HepG2 (cell line): ENCODE measurements around the gene CHMP1A. TPM values are rescaled to one million over a fixed set of nuclear protein-coding genes. Genes with fewer than 3 reads are reported as not detected.

Experiments used
- CBX2 ChIP-seq, 2 experiments: fragments of 200-600 bp in 1 of 2; sonication (generic); formaldehyde crosslinking in 1 of 2; IDR thresholded peaks; 2 replicates each; pipeline versions ENCODE4 v1.7.0 to v1.8.1; 2018 to 2022; ENCODE audit warnings: low read depth in 2 of 2, low read length in 1 of 2, mild to moderate bottlenecking in 1 of 2, missing genetic modification reagents in 1 of 2
- CENPBD1 ChIP-seq: sonication (generic); formaldehyde crosslinking; IDR thresholded peaks from 2 replicates; pipeline ENCODE4 v1.8.0; 2022; ENCODE audit warnings: missing genetic modification reagents, low read depth, mild to moderate bottlenecking, borderline replicate concordance
- DNMT1 ChIP-seq: sonication (generic); formaldehyde crosslinking; IDR thresholded peaks from 2 replicates; pipeline ENCODE4 v1.5.1; 2020; ENCODE audit warnings: mild to moderate bottlenecking, missing genetic modification reagents
- ELF3 ChIP-seq: IDR thresholded peaks from 2 replicates; pipeline ENCODE4 v1.6.1; 2016; ENCODE audit warnings: missing genetic modification reagents, missing compliant biosample characterization
- FOXJ3 ChIP-seq: sonication (generic); formaldehyde crosslinking; IDR thresholded peaks from 2 replicates; pipeline ENCODE4 v1.4.0; 2020; ENCODE audit warnings: missing genetic modification reagents, mild to moderate bottlenecking, borderline replicate concordance
- HDAC1 ChIP-seq: sonication (generic); formaldehyde crosslinking; IDR thresholded peaks from 2 replicates; pipeline ENCODE4 v1.5.1; 2020; ENCODE audit warnings: mild to moderate bottlenecking, missing genetic modification reagents
- JDP2 ChIP-seq: sonication (generic); formaldehyde crosslinking; IDR thresholded peaks from 2 replicates; pipeline ENCODE4 v1.8.1; 2022; ENCODE audit warnings: missing genetic modification reagents, borderline replicate concordance
- NFYC ChIP-seq: IDR thresholded peaks from 2 replicates; pipeline ENCODE4 v1.6.1; 2016; ENCODE audit warnings: missing genetic modification reagents, missing compliant biosample characterization
- NR3C1 ChIP-seq: sonication (generic); formaldehyde crosslinking; IDR thresholded peaks from 2 replicates; pipeline ENCODE4 v1.4.0; 2020; ENCODE audit warnings: missing genetic modification reagents
- POGK ChIP-seq: sonication (generic); formaldehyde crosslinking; conservative IDR thresholded peaks from 2 replicates; pipeline ENCODE4 v1.8.0; 2022; ENCODE audit warnings: mild to moderate bottlenecking, moderate library complexity, missing genetic modification reagents
- PPARG ChIP-seq: conservative IDR thresholded peaks from 2 replicates; pipeline ENCODE4 v1.6.1; 2016; ENCODE audit warnings: missing biosample characterization, missing genetic modification reagents
- RBFOX2 ChIP-seq: fragments of 200-400 bp; formaldehyde crosslinking; IDR thresholded peaks from 2 replicates; pipeline ENCODE4 v1.6.1; 2017; ENCODE audit warnings: low read depth, mild to moderate bottlenecking, low read length
- RFX3 ChIP-seq: IDR thresholded peaks from 2 replicates; pipeline ENCODE4 v1.6.1; 2016; ENCODE audit warnings: missing biosample characterization, missing genetic modification reagents
- SAP130 ChIP-seq: IDR thresholded peaks from 2 replicates; pipeline ENCODE4 v1.6.1; 2016; ENCODE audit warnings: low read depth
- SATB2 ChIP-seq: sonication (generic); formaldehyde crosslinking; IDR thresholded peaks from 2 replicates; pipeline ENCODE4 v1.5.0; 2020; ENCODE audit warnings: missing genetic modification reagents
- SMYD3 ChIP-seq: sonication (generic); formaldehyde crosslinking; IDR thresholded peaks from 2 replicates; pipeline ENCODE4 v1.8.1; 2023; ENCODE audit warnings: mild to moderate bottlenecking, missing genetic modification reagents
- SOX13 ChIP-seq, 3 experiments: fragments of 450-650 bp in 1 of 3; sonication (generic) in 1 of 3; formaldehyde crosslinking in 1 of 3; IDR thresholded peaks in 2 of 3; conservative IDR thresholded peaks in 1 of 3; 2 replicates each; pipeline versions ENCODE4 v1.5.0 to v1.6.1; 2016 to 2020; ENCODE audit warnings: antibody characterized with exemption in 1 of 3, mild to moderate bottlenecking in 1 of 3, missing compliant biosample characterization in 1 of 3, missing genetic modification reagents in 1 of 3, moderate library complexity in 1 of 3
- TARDBP ChIP-seq: sonication (generic); formaldehyde crosslinking; IDR thresholded peaks from 2 replicates; pipeline ENCODE4 v1.8.0; 2022; ENCODE audit warnings: mild to moderate bottlenecking, missing genetic modification reagents
- TEAD2 ChIP-seq: sonication (generic); formaldehyde crosslinking; IDR thresholded peaks from 2 replicates; pipeline ENCODE4 v1.9.0; 2021; ENCODE audit warnings: missing genetic modification reagents
- TEAD3 ChIP-seq: optimal IDR thresholded peaks from 2 replicates; pipeline ENCODE3; 2016; ENCODE audit warnings: borderline replicate concordance
- TSC22D2 ChIP-seq: sonication (generic); formaldehyde crosslinking; IDR thresholded peaks from 2 replicates; pipeline ENCODE4 v1.5.1; 2020; ENCODE audit warnings: missing genetic modification reagents, mild to moderate bottlenecking, borderline replicate concordance
- ZNF296 ChIP-seq: sonication (generic); formaldehyde crosslinking; conservative IDR thresholded peaks from 2 replicates; pipeline ENCODE4 v1.5.0; 2020; ENCODE audit warnings: mild to moderate bottlenecking, missing genetic modification reagents
- ZNF30 ChIP-seq: sonication (generic); formaldehyde crosslinking; IDR thresholded peaks from 2 replicates; pipeline ENCODE4 v1.5.0; 2020; ENCODE audit warnings: mild to moderate bottlenecking, missing genetic modification reagents
- ZNF484 ChIP-seq: sonication (generic); formaldehyde crosslinking; IDR thresholded peaks from 2 replicates; pipeline ENCODE4 v1.5.1; 2020; ENCODE audit warnings: mild to moderate bottlenecking, low read depth, missing genetic modification reagents, borderline replicate concordance
- ZNF563 ChIP-seq: sonication (generic); formaldehyde crosslinking; IDR thresholded peaks from 2 replicates; pipeline ENCODE4 v1.8.0; 2022; ENCODE audit warnings: mild to moderate bottlenecking, moderate library complexity, missing genetic modification reagents
- ZNF607 ChIP-seq: sonication (generic); formaldehyde crosslinking; IDR thresholded peaks from 2 replicates; pipeline ENCODE4 v1.5.1; 2020; ENCODE audit warnings: missing genetic modification reagents, mild to moderate bottlenecking, borderline replicate concordance
- ZNF761 ChIP-seq: sonication (generic); formaldehyde crosslinking; conservative IDR thresholded peaks from 2 replicates; pipeline ENCODE4 v1.4.0; 2020; ENCODE audit warnings: mild to moderate bottlenecking, missing genetic modification reagents
- ZNF879 ChIP-seq: sonication (generic); formaldehyde crosslinking; IDR thresholded peaks from 2 replicates; pipeline ENCODE4 v1.8.1; 2023; ENCODE audit warnings: missing genetic modification reagents
- ZSCAN21 ChIP-seq: sonication (generic); formaldehyde crosslinking; IDR thresholded peaks from 2 replicates; pipeline ENCODE4 v1.8.0; 2022; ENCODE audit warnings: mild to moderate bottlenecking, missing genetic modification reagents, moderate library complexity, borderline replicate concordance
- polyA plus RNA-seq, 8 experiments: library from polyadenylated mRNA; depleted of rRNA in 3 of 8; stranded (reverse) in 7 of 8; unstranded in 1 of 8; fragments of >200 nt; fragmentation: Illumina TruSeq in 4 of 8; extraction: Trizol in 4 of 8; gene quantifications; 2 replicates each; pipeline versions ENCODE4 v1.2.1 to v1.2.3, GENCODE V29; 2011 to 2016; ENCODE audit warnings: low read depth in 4 of 8, missing spikeins in 1 of 8, mixed read lengths in 1 of 8; ENCODE audit not compliant: insufficient read depth in 1 of 8
- total RNA-seq, 5 experiments: library from RNA; depleted of rRNA; stranded (reverse); fragments of >200 nt; fragmentation: Illumina TruSeq; extraction: Trizol; gene quantifications; 2 replicates each; pipeline ENCODE4 v1.2.3, GENCODE V29; 2016; ENCODE audit warnings: low read depth in 1 of 5

The CHMP1A gene
- total and polyA plus RNA-seq, 2 of the 13 experiments (the other 11 are each of a cell fraction or from before 2014, with no cell fraction given) = 69.4 to 73.3 TPM

DNA sequence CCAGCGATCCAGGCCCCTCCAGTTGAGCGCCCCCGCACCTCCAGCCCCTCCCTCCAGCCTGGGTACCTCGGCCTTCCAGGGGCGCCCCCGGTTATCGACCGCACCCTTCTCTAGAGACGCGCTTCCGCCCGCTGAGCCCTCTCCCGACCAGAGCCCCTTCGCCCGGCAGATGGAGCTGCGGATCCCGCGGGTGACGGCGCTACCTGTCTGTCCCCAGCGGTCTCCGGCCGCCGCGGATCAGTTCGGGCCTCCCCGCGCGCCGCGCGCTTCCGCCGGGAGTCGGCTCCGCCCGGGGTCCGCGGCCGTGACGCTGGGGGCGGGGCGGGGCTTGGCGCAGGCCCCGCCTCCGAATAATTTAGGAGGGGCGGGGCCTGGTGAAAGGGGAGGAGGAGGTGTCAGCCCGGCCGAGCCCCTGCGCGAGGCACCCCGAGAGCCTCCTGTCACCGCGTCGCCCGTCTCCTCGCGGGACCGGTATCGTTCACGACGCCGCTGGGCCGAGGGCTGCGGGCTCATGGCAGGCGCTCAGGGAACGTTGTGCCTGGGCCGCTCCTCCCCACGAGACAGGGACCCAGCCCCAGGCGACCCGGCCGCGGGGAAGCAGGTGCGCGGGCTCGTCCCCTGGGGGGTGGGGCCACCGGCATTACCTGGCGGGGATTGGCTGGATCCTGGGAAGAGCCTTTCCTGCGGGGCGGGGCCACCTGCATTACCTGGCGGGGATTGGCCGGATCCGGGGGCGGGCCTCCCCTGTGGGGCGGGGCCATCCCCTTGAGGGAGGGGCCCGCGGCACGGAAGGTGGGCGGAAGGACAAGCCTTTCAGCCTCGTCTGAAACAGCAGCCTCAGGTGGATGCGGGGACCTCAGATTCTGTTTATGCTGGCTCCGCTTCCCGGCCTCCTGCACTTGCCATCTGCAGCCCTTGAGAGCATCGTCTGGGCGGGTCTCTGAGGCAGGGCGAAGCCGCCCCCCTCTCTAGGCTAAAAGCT is 44.2 kb upstream of the CHMP1A start, which contains the start of gene SPATA2L (continued):
- TF ChIP-seq SOX13 (IDR thresholded peaks at IDR 0.05) = no peak
- TF ChIP-seq SOX13 (CRISPR knock-in tag; conservative IDR thresholded peaks at IDR 0.05 in 1 of 2, IDR thresholded peaks at IDR 0.05 in 1 of 2) = no peak
- TF ChIP-seq ZNF30 = no peak
- TF ChIP-seq SAP130 (CRISPR knock-in tag) = peak; percentile 95
- peak; percentile 81; the same call in 1 of the 2 replicates for TF ChIP-seq ZNF879 (CRISPR knock-in tag)
- peak; percentile 34 for TF ChIP-seq ZSCAN21 (CRISPR knock-in tag)
- no peak; the same call in none of the 2 replicates for TF ChIP-seq ZNF563 (CRISPR knock-in tag)
- peak; percentile 53 for TF ChIP-seq ELF3 (CRISPR knock-in tag)
- TF ChIP-seq ZNF607 (CRISPR knock-in tag) = peak; percentile 90
- no peak for TF ChIP-seq POGK (CRISPR knock-in tag)
- TF ChIP-seq PPARG (CRISPR knock-in tag) = no peak
- no peak for TF ChIP-seq ZNF484 (CRISPR knock-in tag)
- peak; percentile 85 for TF ChIP-seq NFYC
- TF ChIP-seq SMYD3 (CRISPR knock-in tag) = no peak
- TF ChIP-seq TEAD3 (CRISPR knock-in tag) = no peak
- TF ChIP-seq NR3C1 = no peak
- TF ChIP-seq CBX2 (IDR thresholded peaks at IDR 0.05; ENCODE audit: low read depth, low read length) = no peak
- TF ChIP-seq CBX2 (CRISPR knock-in tag; IDR thresholded peaks at IDR 0.05; ENCODE audit: low read depth) = no peak
- no peak for TF ChIP-seq DNMT1 (CRISPR knock-in tag)
- TF ChIP-seq CENPBD1 (CRISPR knock-in tag) = no peak
- TF ChIP-seq FOXJ3 (CRISPR knock-in tag) = peak; percentile 3; the same call in 1 of the 2 replicates
- TF ChIP-seq SATB2 (CRISPR knock-in tag) = peak; percentile 51; the same call in 1 of the 2 replicates
- no peak for TF ChIP-seq ZNF296 (CRISPR knock-in tag)
- no peak for TF ChIP-seq RFX3 (CRISPR knock-in tag)
- TF ChIP-seq RBFOX2 = peak; percentile 73
- 0 out of 2 replicates have a peak, but pooled peaks have one; percentile 58 for TF ChIP-seq TARDBP (CRISPR knock-in tag)
- no peak for TF ChIP-seq TEAD2
- TF ChIP-seq ZNF761 (CRISPR knock-in tag) = peak; percentile 33; the same call in 1 of the 2 replicates
- no peak; the same call in 1 of the 2 replicates for TF ChIP-seq TSC22D2
- TF ChIP-seq HDAC1 (CRISPR knock-in tag) = peak; percentile 91
- no peak for TF ChIP-seq JDP2 (CRISPR knock-in tag)
